ENCODE data around the gene TSPO2.

Gene TSPO2

DNA sequence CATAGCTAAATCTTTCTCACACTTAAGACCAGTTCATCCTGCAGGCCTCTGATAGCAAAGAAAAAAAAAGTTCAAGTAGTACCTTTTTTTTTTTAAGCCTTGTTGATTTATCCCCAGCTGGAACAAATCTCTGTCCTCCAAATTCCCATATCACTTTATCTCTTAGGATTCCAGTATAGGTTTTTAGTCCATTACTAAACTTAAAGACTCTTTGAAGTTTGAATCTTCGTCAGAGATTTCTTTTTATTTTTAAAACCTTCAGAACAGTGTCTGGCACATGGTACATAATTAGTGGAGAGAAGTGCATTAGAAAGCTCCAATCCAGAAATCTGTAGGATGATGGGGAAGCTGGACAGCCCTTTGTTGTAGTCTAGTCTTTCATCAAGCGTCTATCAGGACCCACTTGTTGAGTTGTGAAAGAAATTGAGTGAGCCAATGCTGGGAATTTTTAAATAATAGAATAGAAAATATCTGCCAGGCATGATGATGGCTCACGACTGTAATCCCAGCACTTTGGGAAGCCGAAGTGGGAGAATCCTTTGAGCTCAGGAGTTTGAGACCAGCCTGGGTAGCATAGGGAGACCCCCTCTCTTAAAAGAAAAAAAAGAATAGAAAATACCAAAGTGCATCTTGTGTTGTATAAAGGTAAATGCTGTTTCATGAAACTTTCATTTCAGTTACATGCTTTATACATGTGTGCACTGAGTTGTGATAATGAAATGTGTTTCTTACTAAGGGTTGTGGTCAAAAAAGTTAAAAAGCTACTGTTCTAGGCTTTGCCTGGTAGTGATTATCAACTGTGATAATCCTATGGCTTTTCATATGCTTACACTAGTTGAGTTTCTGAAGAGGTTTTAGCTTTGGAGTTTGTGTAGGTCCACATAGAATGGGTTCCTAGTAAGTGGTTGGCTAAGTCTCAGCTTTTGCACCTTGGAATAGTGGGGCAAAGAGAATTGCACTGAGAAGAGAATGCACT lies 33.7 kb downstream of the TSPO2 start:
- no peak for DNase-seq (ENCODE audit: low read depth)

DNA sequence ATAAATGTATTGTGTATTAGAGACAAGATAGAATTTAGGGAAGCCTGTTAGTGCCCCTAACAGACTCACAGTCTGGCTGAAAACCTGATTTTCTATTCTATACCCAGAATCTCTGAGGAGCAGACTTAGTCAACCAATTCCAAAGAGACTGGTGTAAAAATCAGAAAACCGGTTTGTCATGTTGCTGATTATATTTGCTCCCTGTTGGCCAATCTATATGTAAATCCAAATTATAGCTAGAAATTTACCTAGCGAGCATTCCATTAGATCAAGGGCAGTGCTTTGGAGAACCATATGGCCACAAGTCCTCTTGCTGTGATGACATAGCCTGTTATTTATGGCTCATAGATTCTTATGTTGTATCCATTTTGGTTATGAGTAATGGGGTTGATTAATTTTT lies 35.3 kb downstream of the TSPO2 start:
- no peak for DNase-seq (ENCODE audit: low read depth)

- DNase-seq (ENCODE audit: low read depth), result no peak
These were observed 35.8 kb downstream of the TSPO2 start for GRCh38 chr6:41078101-41078500.

- DNase-seq (ENCODE audit: low read depth), result no peak
These were observed 36.8 kb downstream of the TSPO2 start for GRCh38 chr6:41079080-41079479.

- no peak for DNase-seq (ENCODE audit: low read depth)
These were observed 38.4 kb downstream of the TSPO2 start for GRCh38 chr6:41080621-41081020.

DNA sequence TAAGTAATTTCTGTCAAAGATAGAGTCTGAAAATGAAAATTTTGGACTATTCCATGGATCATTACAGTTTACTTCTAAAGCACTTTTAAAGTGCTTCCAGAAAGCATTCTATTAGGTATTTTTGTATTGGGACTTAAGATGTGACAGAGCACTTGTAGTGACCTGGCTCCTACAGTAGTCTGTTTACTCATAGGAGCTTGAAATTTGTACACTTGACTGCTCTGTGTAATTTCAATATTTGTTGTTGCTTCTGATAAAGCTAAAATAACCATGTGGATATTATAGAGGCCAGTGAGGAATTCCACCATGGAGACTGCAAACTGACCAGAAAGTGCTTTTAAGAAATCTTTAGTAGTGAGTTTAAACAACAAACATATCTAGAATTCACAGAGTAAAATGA lies 40.8 kb downstream of the TSPO2 start:
- no peak for DNase-seq (ENCODE audit: low read depth)

- DNase-seq (ENCODE audit: low read depth), result no peak
These were observed 42.9 kb downstream of the TSPO2 start for GRCh38 chr6:41085182-41085581.

- no peak for DNase-seq (ENCODE audit: low read depth)
These were observed 46.2 kb downstream of the TSPO2 start for GRCh38 chr6:41088451-41088850.

DNA sequence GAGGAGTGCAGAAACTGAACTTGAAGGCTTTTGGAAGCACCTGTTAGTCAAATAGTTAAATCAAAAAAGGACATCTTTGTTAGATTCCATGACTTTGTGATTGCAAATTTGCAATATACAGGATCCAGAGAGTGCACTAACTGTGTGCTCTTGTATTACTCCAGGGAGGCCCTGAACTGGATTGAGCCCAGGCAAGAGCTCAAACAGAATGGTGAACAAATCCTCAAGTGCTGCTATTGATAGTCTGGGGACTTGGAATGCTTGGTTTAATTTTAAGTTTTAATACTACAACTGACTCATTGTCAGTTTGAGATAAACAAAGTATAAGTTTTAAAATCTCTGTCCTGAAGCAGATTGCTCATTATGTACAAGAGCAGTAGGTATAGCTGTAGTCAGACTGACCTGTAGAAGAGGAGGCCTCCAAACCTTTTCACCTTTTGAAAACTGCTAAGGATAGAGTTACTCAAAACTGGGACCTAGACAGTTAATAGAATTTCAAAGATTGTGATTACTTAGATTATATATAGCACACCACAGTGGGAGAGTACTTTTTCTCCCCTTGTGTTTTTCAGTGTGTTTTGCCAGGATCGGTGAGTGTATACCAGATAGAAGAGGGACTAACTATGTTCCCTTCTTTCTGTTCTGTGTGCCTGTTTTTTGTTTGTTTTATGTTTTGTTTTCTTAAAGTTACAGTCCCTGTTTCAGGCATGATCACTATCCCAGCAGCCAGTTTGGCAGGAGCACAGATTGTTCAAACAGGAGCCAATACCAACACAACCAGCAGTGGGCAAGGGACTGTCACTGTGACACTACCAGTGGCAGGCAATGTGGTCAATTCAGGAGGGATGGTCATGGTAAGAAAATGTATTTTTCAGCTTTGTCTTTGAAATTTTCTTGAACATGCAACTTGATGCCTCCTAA lies 48.8 kb downstream of the TSPO2 start:
- DNase-seq (ENCODE audit: low read depth), result no peak

- DNase-seq (ENCODE audit: low read depth), result no peak
These were observed 50.3 kb downstream of the TSPO2 start for GRCh38 chr6:41092421-41093140.

DNA sequence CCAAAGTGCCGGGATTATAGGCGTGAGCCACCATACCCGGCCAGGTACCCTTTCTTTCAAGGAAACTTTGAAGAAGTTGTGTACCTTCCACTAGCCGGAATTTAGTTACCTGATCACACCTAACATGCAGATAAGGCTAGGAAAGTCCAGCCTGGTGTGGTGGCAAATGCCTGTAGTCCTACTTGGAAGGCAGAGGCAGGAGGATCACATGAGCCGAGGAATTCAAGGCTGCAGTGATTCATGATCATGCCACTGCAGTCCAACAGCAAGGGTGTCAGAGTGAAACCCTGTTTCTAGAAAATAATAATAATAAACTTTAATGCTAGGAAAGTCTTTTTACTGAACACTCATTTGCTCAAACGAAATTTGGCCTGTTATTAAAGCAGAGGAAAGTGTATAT lies 51.5 kb downstream of the TSPO2 start:
- no peak for DNase-seq (ENCODE audit: low read depth)
